HG03064 (cell line): ENCODE measurements around the gene COMMD10.

Source experiments
- ATAC-seq: cut with Tn5 transposase; IDR thresholded peaks from one replicate; pipeline ENCODE4 v1.9.1; 2021; ENCODE audit warnings: low read depth; ENCODE audit not compliant: unreplicated experiment

COMMD10 gene

GRCh38 chr5:116209166-116209565, 124.3 kb downstream of the COMMD10 start:
- no peak for ATAC-seq

GRCh38 chr5:116212225-116212624, 127.4 kb downstream of the COMMD10 start:
- no peak for ATAC-seq

DNA sequence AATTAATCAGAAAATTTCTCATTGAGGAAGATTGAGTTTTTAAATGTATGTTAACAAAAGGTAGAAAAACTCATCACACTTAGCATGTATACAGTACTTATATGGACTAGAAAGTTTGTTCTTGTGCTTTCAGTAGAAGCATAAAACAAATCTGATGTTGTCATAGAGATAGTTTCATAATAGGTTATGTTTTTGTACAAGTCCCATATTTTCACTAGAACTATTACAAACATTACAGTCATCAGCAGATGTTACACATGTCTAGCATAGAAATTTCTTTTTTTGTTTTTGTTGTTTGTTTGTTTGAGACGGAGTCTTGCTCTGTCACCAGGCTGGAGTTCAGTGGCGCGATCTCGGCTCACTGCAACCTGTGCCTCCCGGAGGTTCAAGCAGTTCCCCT, 131.4 kb downstream of the COMMD10 start:
- ATAC-seq = no peak

- ATAC-seq = no peak
Observed at GRCh38 chr5:116225281-116225922, 140.6 kb downstream of the COMMD10 start.

- no peak for ATAC-seq
Observed at GRCh38 chr5:116229131-116229689, 144.4 kb downstream of the COMMD10 start.

DNA sequence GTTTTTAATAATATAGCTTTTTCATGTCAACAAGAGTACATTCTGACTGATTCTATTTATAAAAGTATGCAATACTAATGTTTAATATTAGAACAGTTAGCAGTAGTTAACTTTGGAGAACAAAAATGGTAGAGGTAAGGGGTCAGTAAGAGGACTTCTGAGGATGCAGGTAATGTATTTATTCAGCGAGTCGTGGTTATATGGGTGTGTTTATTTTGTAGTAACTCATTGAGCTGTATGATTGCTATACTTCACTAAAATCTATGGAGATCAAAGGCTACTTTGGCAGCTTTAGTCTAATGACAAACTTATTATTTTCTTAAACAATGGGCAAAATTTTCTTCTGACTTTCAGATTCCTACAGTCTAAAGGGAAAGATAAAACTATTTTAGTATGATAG, 146.5 kb downstream of the COMMD10 start:
- ATAC-seq = no peak

GRCh38 chr5:116234681-116235080, 149.9 kb downstream of the COMMD10 start:
- no peak for ATAC-seq

- ATAC-seq = no peak
Observed at GRCh38 chr5:116237917-116238500, 153.2 kb downstream of the COMMD10 start.

DNA sequence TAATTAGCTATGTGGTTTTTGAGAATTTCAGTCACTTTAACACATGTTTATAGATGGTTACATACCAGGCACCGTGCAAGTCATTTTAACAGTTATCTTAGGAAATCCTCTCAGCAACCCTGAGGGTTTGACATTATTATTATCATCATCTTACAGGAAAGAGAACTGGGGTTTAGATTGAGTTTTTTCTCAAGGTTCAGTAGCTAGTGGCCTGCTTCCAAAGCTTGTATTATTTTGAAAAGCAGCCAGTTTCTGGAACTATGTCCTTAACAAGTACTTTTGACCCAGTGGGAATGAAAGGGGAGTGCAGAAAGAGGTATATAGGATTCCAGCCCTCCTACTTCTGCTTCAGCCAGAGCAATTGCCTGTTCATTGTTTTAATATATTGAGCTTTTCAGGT, 157.5 kb downstream of the COMMD10 start:
- ATAC-seq = no peak

GRCh38 chr5:116248432-116248831, 163.6 kb downstream of the COMMD10 start:
- no peak for ATAC-seq

GRCh38 chr5:116249648-116250047, 164.8 kb downstream of the COMMD10 start:
- no peak for ATAC-seq

GRCh38 chr5:116256717-116257116, 171.9 kb downstream of the COMMD10 start:
- no peak for ATAC-seq

DNA sequence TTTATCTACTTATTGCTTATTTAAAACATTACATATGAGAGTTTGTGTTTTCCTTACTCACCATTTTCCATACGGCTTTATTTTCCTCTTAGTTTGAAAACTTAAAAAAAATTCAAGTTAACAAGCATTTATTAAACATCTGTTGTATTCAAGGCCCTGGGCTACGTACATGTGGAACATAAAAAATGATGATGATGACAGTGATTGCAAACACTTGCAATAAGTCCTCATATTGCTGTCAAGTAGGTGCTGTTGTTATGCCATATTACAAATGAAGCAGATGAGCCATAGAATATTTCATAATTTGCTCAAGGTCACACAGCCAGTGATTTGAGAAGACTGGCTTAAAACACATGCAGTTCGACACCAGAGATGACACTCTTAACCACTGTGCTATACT, 180.6 kb downstream of the COMMD10 start:
- ATAC-seq = no peak

DNA sequence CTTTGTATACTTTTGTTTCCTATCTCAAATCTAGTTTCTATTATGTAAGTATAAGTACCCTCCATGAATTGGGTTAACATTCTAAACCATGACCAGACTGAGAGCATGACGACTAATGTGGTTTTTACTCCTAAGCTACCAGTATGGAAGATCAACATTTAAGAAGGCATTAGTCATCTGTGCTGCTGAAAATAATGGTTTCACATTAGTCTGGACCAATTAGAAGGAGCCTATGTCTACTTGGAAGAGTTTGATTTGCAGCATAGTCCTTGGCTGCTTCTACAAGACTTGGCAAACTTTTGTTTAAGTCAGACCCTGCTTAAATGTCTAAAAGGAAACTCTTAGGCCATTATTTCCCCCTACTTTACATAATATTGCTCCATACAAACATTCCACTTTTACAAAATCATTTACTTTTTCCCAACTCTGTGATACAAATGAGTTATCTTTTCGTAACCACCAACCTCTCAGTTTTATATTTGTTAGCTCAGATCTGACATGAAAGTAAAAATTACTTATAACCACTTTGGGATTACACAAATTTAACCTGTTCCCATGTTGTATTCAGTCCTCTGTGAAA, 186.7 kb downstream of the COMMD10 start:
- no peak for ATAC-seq

GRCh38 chr5:116272281-116272941, 187.6 kb downstream of the COMMD10 start:
- no peak for ATAC-seq

GRCh38 chr5:116273448-116274242, 188.8 kb downstream of the COMMD10 start:
- ATAC-seq = peak; percentile 97

DNA sequence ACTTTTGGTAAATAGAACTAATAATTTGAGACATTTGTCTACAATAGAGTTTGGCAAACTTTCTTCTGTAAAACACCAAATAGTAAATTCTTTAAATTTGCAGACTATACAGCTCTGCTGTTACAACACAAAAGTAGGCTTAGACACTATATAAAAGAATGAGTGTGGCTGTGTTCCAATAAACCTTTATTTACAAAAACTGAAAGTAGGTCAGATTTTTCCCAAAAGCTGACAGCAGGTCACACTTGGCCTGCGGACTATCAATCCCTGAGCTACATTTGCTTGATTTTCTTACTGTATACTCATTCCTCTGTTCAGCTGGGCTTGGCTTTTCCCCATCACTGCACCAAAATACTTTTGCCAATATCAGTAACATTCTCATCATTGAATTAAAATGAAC, 189.4 kb downstream of the COMMD10 start:
- no peak for ATAC-seq

- ATAC-seq = no peak
Observed at GRCh38 chr5:116275282-116275681, 190.5 kb downstream of the COMMD10 start.

DNA sequence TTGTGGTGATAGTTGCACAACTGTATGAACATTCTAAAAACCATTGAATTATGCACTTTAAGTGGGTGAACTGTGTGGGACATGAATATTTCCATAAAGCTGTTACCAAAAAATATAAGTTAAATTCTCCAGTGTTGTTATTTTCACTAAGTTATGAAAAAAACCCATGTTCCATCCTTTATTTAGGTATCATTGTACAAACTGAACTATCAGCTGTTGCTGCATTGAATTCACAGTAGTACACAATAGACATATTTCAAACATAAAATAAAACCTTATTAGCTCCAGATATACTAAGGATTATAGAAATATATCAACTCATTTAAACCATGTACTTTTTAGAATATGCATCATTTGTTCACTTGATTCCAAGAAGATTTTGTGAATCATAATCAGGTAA, 192.1 kb downstream of the COMMD10 start:
- ATAC-seq = no peak

GRCh38 chr5:116280149-116280803, 195.5 kb downstream of the COMMD10 start:
- no peak for ATAC-seq
